ENCODE data around the gene MED13L. TPM values are rescaled to one million over a fixed set of nuclear protein-coding genes. Genes with fewer than 3 reads are reported as not detected.

MED13L gene
- total RNA-seq, 2 donors from 2014 or later, result 88.9 to 140 TPM

DNA sequence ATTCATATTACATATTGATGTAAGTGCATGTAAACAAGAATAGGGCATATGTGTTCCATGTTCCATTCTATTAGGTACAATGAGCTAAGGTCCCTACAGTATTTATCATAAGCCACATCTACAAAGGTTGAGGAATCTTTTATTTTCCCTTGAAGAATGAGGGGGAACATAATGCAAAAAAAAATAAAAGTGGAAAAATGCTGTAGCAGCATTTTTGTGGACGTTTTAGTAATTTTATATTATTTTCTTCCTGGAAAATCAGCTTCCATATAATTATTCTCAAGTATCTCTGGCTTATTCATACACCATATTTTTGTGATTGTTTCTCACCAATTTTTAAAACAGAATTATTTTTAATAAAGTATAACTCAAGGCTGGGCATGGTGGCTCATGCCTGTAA is 148.7 kb downstream of the MED13L start:
- Histone ChIP-seq H3K27ac (no peak overlapping the region), H3K27me3 (replicated peaks; ENCODE audit: insufficient read depth) (no peaks in the 10 kb centered on the region), H3K4me3 (no peak overlapping the region), H3K36me3 (no peaks in the 10 kb centered on the region), H3K9me3 (no peaks in the 10 kb centered on the region), H3K4me1 (replicated peaks) (no peaks in the 10 kb centered on the region)
- no peak for DNase-seq (ENCODE audit: low spot score)
- TF ChIP-seq POLR2AphosphoS5 (IDR thresholded peaks at IDR 0.05) (no peak), POLR2A (IDR thresholded peaks at IDR 0.05) (no peak)
- TF ChIP-seq, protein P1, sequence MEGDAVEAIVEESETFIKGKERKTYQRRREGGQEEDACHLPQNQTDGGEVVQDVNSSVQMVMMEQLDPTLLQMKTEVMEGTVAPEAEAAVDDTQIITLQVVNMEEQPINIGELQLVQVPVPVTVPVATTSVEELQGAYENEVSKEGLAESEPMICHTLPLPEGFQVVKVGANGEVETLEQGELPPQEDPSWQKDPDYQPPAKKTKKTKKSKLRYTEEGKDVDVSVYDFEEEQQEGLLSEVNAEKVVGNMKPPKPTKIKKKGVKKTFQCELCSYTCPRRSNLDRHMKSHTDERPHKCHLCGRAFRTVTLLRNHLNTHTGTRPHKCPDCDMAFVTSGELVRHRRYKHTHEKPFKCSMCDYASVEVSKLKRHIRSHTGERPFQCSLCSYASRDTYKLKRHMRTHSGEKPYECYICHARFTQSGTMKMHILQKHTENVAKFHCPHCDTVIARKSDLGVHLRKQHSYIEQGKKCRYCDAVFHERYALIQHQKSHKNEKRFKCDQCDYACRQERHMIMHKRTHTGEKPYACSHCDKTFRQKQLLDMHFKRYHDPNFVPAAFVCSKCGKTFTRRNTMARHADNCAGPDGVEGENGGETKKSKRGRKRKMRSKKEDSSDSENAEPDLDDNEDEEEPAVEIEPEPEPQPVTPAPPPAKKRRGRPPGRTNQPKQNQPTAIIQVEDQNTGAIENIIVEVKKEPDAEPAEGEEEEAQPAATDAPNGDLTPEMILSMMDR (IDR thresholded peaks at IDR 0.05), result no peak
- 76% methylated on average over 1 of the region's 1 CpG for WGBS
- intact Hi-C loops (cut with DNase I), result no loop called here

- no peak for DNase-seq (ENCODE audit: low spot score)
- TF ChIP-seq POLR2A (IDR thresholded peaks at IDR 0.05) (no peak), POLR2AphosphoS5 (IDR thresholded peaks at IDR 0.05) (no peak)
- TF ChIP-seq, protein P1 (IDR thresholded peaks at IDR 0.05), result no peak
- Histone ChIP-seq H3K4me3 (no peak overlapping the region), H3K27ac (no peak overlapping the region), H3K36me3 (no peaks in the 10 kb centered on the region), H3K27me3 (replicated peaks; ENCODE audit: insufficient read depth) (no peaks in the 10 kb centered on the region), H3K4me1 (replicated peaks) (peaks cover under 1% of the 10 kb centered on the region), H3K9me3 (no peaks in the 10 kb centered on the region)
- intact Hi-C loops (cut with DNase I), result no loop called here
- 93% methylated on average over 2 of the region's 2 CpGs for WGBS
Measured at GRCh38 chr12:116127859-116128258, 149.6 kb downstream of the MED13L start.

GRCh38 chr12:116126610-116127009 is 150.9 kb downstream of the MED13L start:
- Histone ChIP-seq H3K9me3 (no peaks in the 10 kb centered on the region), H3K27ac (no peak overlapping the region), H3K4me3 (no peak overlapping the region), H3K27me3 (replicated peaks; ENCODE audit: insufficient read depth) (no peaks in the 10 kb centered on the region), H3K4me1 (replicated peaks) (peaks cover 4% of the 10 kb centered on the region), H3K36me3 (no peaks in the 10 kb centered on the region)
- no peak for TF ChIP-seq POLR2AphosphoS5 (IDR thresholded peaks at IDR 0.05)
- no peak for TF ChIP-seq POLR2A (IDR thresholded peaks at IDR 0.05)
- TF ChIP-seq, protein P1 (IDR thresholded peaks at IDR 0.05), result no peak
- intact Hi-C loops (cut with DNase I), result no loop called here
- no peak for DNase-seq (ENCODE audit: low spot score)

DNA sequence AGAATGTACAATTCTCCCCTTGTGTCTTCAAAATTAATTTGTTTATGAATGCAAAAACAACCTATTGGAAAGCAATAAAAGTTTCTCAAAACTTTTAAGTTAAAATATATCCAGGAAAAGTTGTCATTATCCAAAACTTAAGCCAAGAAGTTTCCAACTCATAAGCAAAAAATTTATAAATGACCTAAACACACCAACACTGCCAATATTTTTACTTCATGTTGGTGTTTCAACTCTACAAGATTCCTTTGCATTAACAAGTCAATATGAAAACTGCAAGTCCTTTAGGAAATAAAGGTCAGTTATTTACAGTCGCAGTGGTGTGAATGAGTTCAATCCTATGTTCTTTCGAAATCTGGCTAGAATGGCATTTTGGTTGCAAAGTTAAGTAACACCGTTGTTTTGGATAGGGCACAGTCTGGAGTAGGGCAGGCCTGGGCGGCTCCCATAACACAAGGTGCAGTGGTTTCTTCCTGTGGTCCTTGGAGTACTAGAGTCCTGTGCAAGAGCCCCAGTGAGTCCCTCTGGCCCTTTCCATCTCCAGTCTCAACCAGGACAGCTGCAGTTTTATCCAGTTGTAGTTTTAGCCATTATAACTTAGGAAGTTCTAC is 151.4 kb downstream of the MED13L start:
- TF ChIP-seq, protein P1 (IDR thresholded peaks at IDR 0.05), result no peak
- TF ChIP-seq POLR2AphosphoS5 (IDR thresholded peaks at IDR 0.05), result no peak
- TF ChIP-seq POLR2A (IDR thresholded peaks at IDR 0.05), result no peak
- no peak overlapping the region for H3K4me3 ChIP-seq
- WGBS, result 72% methylated on average over 4 of the region's 4 CpGs
- no peaks in the 10 kb centered on the region for H3K36me3 ChIP-seq
- no peaks in the 10 kb centered on the region for H3K9me3 ChIP-seq
- no peak for DNase-seq (ENCODE audit: low spot score)
- no peaks in the 10 kb centered on the region for H3K27me3 ChIP-seq (replicated peaks; ENCODE audit: insufficient read depth)
- no peak overlapping the region for H3K27ac ChIP-seq
- peaks cover 6% of the 10 kb centered on the region for H3K4me1 ChIP-seq (replicated peaks)
- intact Hi-C loops (cut with DNase I), result no loop called here

DNA sequence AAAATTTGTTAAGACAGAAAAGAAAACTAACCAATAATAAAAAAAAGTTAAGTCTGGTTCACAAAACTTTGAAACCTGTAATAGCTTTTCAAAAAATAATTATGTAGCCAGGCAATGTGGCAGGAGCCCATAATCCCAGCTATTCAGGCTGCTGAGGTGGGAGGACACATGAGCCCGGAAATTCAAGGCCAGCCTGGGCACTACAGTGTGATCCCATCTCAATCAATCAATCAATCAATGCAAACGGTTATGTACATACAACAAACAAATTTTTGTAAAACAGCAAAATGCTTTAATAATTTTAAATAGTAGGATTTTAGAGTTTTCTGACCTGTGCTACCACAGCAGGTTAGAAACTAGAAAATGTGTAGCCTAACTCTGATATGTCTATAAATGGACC is 152.4 kb downstream of the MED13L start:
- Histone ChIP-seq H3K4me3 (no peak overlapping the region), H3K9me3 (no peaks in the 10 kb centered on the region), H3K36me3 (no peaks in the 10 kb centered on the region), H3K27me3 (replicated peaks; ENCODE audit: insufficient read depth) (no peaks in the 10 kb centered on the region), H3K27ac (no peak overlapping the region), H3K4me1 (replicated peaks) (peaks cover 6% of the 10 kb centered on the region)
- no peak for DNase-seq (ENCODE audit: low spot score)
- 86% methylated on average over 2 of the region's 2 CpGs for WGBS
- intact Hi-C loops (cut with DNase I), result no loop called here
- TF ChIP-seq POLR2A (IDR thresholded peaks at IDR 0.05) (no peak), POLR2AphosphoS5 (IDR thresholded peaks at IDR 0.05) (no peak)
- TF ChIP-seq, protein P1 (IDR thresholded peaks at IDR 0.05), result no peak
